H9 (cell line): Measurements from ENCODE around the gene LENG9. TPM values are rescaled to one million over a fixed set of nuclear protein-coding genes. Genes with fewer than 3 reads are reported as not detected.

Source experiments
- DNase-seq: peaks from one replicate; pipeline ENCODE4 v3.0.0-alpha.2; 2017
- H2AFZ ChIP-seq: one replicate; pipeline ENCODE4 v1.6.1; 2013; ENCODE audit warnings: mild to moderate bottlenecking, low read length, control low read depth, moderate library complexity
- H2AK5ac ChIP-seq: 2 replicates; pipeline ENCODE4 v1.6.1; 2013; ENCODE audit warnings: low read length, control low read depth, mixed read lengths; ENCODE audit not compliant: insufficient read length
- H2BK120ac ChIP-seq: one replicate; pipeline ENCODE4 v1.6.1; 2013; ENCODE audit warnings: low read depth, mild to moderate bottlenecking, low read length, control low read depth, inconsistent platforms; ENCODE audit not compliant: poor library complexity, severe bottlenecking
- H2BK12ac ChIP-seq: 2 replicates; pipeline ENCODE4 v1.6.1; 2013; ENCODE audit warnings: low read length, control low read depth, mixed read lengths, low read depth; ENCODE audit not compliant: insufficient read length
- H2BK15ac ChIP-seq: 2 replicates; pipeline ENCODE4 v1.6.1; 2013; ENCODE audit warnings: low read depth, low read length, control low read depth
- H2BK20ac ChIP-seq: one replicate; pipeline ENCODE4 v1.6.1; 2013; ENCODE audit warnings: low read depth, mild to moderate bottlenecking, low read length, control low read depth, inconsistent platforms; ENCODE audit not compliant: poor library complexity, severe bottlenecking
- H2BK5ac ChIP-seq: 2 replicates; pipeline ENCODE4 v1.6.1; 2013; ENCODE audit warnings: low read length, control low read depth, mixed read lengths; ENCODE audit not compliant: insufficient read length
- H3K14ac ChIP-seq: 2 replicates; pipeline ENCODE4 v1.6.1; 2013; ENCODE audit warnings: low read length, control low read depth; ENCODE audit not compliant: insufficient read depth
- H3K18ac ChIP-seq: 2 replicates; pipeline ENCODE4 v1.6.1; 2013; ENCODE audit warnings: low read depth, mild to moderate bottlenecking, mixed read lengths, low read length, control low read depth; ENCODE audit not compliant: insufficient read length
- H3K23ac ChIP-seq: 2 replicates; pipeline ENCODE4 v1.6.1; 2013; ENCODE audit warnings: low read length, control low read depth, mixed read lengths, low read depth; ENCODE audit not compliant: insufficient read length
- H3K23me2 ChIP-seq: 2 replicates; pipeline ENCODE4 v1.6.1; 2013; ENCODE audit warnings: low read depth, mild to moderate bottlenecking, mixed read lengths, low read length, control low read depth; ENCODE audit not compliant: insufficient read length, poor library complexity, severe bottlenecking
- H3K27ac ChIP-seq: 2 replicates; pipeline ENCODE4 v1.5.1; 2013; ENCODE audit warnings: low read length, control low read depth, mixed read lengths, low read depth; ENCODE audit not compliant: insufficient read length
- H3K27me3 ChIP-seq: 2 replicates; pipeline ENCODE4 v1.6.1; 2013; ENCODE audit warnings: low read length, control low read depth, inconsistent platforms; ENCODE audit not compliant: insufficient read depth
- H3K4ac ChIP-seq: 2 replicates; pipeline ENCODE4 v1.6.1; 2013; ENCODE audit warnings: low read depth, mild to moderate bottlenecking, control low read depth, inconsistent platforms, low read length, moderate library complexity
- H3K4me1 ChIP-seq: 2 replicates; pipeline ENCODE4 v1.6.1; 2013; ENCODE audit warnings: low read length, control low read depth, inconsistent platforms; ENCODE audit not compliant: insufficient read depth
- H3K4me2 ChIP-seq: 2 replicates; pipeline ENCODE4 v1.6.1; 2013; ENCODE audit warnings: low read length, control low read depth, mixed read lengths; ENCODE audit not compliant: insufficient read length, insufficient read depth
- H3K56ac ChIP-seq: 2 replicates; pipeline ENCODE4 v1.6.1; 2013; ENCODE audit warnings: low read depth, mild to moderate bottlenecking, mixed read lengths, low read length, control low read depth; ENCODE audit not compliant: insufficient read length
- H3K79me1 ChIP-seq: 2 replicates; pipeline ENCODE4 v1.6.1; 2013; ENCODE audit warnings: low read depth, mild to moderate bottlenecking, moderate library complexity, low read length, control low read depth, inconsistent platforms; ENCODE audit not compliant: insufficient read depth, poor library complexity, severe bottlenecking
- H3K79me2 ChIP-seq: 2 replicates; pipeline ENCODE4 v1.6.1; 2013; ENCODE audit warnings: low read length, control low read depth, inconsistent platforms; ENCODE audit not compliant: insufficient read depth
- H3K9ac ChIP-seq: 2 replicates; pipeline ENCODE4 v1.6.1; 2013; ENCODE audit warnings: low read length, control low read depth, mixed read lengths; ENCODE audit not compliant: insufficient read length; ENCODE audit errors: extremely low read depth
- H3K9me3 ChIP-seq: one replicate; pipeline ENCODE4 v1.6.1; 2013; ENCODE audit warnings: low read depth, low read length, inconsistent platforms; ENCODE audit not compliant: control insufficient read depth
- H3T11ph ChIP-seq: one replicate; pipeline ENCODE4 v1.6.1; 2013; ENCODE audit warnings: mild to moderate bottlenecking, low read length, control low read depth, inconsistent platforms
- H4K20me1 ChIP-seq: one replicate; pipeline ENCODE4 v1.6.1; 2013; ENCODE audit not compliant: control insufficient read depth, insufficient read length, insufficient read depth
- H4K5ac ChIP-seq: 2 replicates; pipeline ENCODE4 v1.6.1; 2013; ENCODE audit warnings: low read depth, mild to moderate bottlenecking, mixed read lengths, low read length, control low read depth; ENCODE audit not compliant: insufficient read length
- H4K8ac ChIP-seq: replicated peaks from 2 replicates; pipeline ENCODE4 v1.6.1; 2013; ENCODE audit warnings: low read length, control low read depth, mixed read lengths, low read depth; ENCODE audit not compliant: insufficient read length
- H4K91ac ChIP-seq: 2 replicates; pipeline ENCODE4 v1.6.1; 2013; ENCODE audit warnings: low read depth, mild to moderate bottlenecking, moderate library complexity, mixed read lengths, low read length, control low read depth; ENCODE audit not compliant: insufficient read length
- H3K27ac Mint-ChIP-seq, 3 experiments: 2 replicates in 2 of 3; 3 replicates in 1 of 3; pipeline ENCODE4 v1.8.0; 2020 to 2021; ENCODE audit warnings: mixed read lengths in 3 of 3, mild to moderate bottlenecking in 1 of 3, moderate library complexity in 1 of 3
- H3K27me3 Mint-ChIP-seq: 2 replicates; pipeline ENCODE4 v1.8.0; 2021; ENCODE audit warnings: low read depth, mild to moderate bottlenecking, moderate library complexity, mixed read lengths
- H3K36me3 Mint-ChIP-seq, 3 experiments: 2 replicates in 2 of 3; 3 replicates in 1 of 3; pipeline ENCODE4 v1.8.0; 2020 to 2021; ENCODE audit warnings: low read depth in 3 of 3, mixed read lengths in 3 of 3; ENCODE audit not compliant: insufficient read depth in 1 of 3
- H3K4me1 Mint-ChIP-seq, 2 experiments: 2 replicates each; pipeline ENCODE4 v1.8.0; 2020; ENCODE audit warnings: mixed read lengths in 2 of 2
- H3K4me3 Mint-ChIP-seq, 2 experiments: 2 replicates in 1 of 2; 3 replicates in 1 of 2; pipeline ENCODE4 v1.8.0; 2020 to 2021; ENCODE audit warnings: mild to moderate bottlenecking in 2 of 2, mixed read lengths in 2 of 2, moderate library complexity in 1 of 2
- H3K9me3 Mint-ChIP-seq, 2 experiments: 2 replicates in 1 of 2; 3 replicates in 1 of 2; pipeline ENCODE4 v1.8.0; 2020; ENCODE audit warnings: mild to moderate bottlenecking in 2 of 2, mixed read lengths in 2 of 2, moderate library complexity in 1 of 2
- WGBS: extraction: QIAGEN DNeasy Blood & Tissue Kit; methylation state at CpG from one replicate; pipeline ENCODE4 v1.1.7; 2013; ENCODE audit warnings: missing lambda C conversion rate, low lambda C conversion rate, mixed read lengths; ENCODE audit not compliant: insufficient read length; ENCODE audit errors: extremely low coverage; 5-methylcytosine and 5-hydroxymethylcytosine counted together
- total RNA-seq: library from RNA; stranded (reverse); gene quantifications from 2 replicates; pipeline ENCODE4 v1.2.1, GENCODE V29; 2021
- TF ChIP-seq, protein P1 (sequence below): fragments of 200-600 bp; sonication (generic); conservative IDR thresholded peaks from 3 replicates; pipeline ENCODE4 v1.8.0; 2021; ENCODE audit warnings: antibody characterized with exemption, mild to moderate bottlenecking

LENG9 gene
- total RNA-seq, 1 experiment from 2014 or later = 3.8 TPM

DNA sequence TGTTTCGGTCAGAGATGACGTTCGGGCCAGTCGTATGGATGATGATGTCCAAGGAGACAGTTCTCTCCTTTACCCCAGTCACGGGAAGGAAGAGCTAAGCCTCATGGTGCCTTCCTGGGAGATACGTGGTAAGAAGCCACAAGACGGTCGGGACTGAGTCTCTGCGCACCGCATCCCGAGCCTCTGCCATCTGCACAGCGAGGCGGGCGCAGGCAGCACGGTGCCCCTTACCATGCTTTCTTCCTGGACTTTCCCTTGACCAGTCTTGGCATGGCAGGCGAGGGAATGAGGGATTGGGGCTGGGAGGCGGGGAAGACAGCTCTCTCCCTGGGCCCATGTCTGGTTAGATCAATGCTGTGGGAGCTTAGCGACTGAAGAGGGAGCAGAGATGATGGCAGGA lies 29.0 kb upstream of the LENG9 start:
- WGBS = no CpG with 5 or more reads among the region's 18 CpGs
- Histone ChIP-seq H3K23ac (no peak overlapping the region), H3K4ac (no peak overlapping the region), H3K18ac (no peak overlapping the region), H3K27me3 (no peaks in the 10 kb centered on the region), H3T11ph (no peak overlapping the region), H2BK20ac (no peak overlapping the region), H3K23me2 (no peaks in the 10 kb centered on the region), H3K79me2 (no peaks in the 10 kb centered on the region), H3K4me2 (no peak overlapping the region), H3K9me3 (peaks cover 42% of the 10 kb centered on the region), H2BK120ac (no peak overlapping the region), H4K5ac (no peak overlapping the region), H2AFZ (no peak overlapping the region), H2BK12ac (no peak overlapping the region), H3K27ac (no peak overlapping the region), H3K14ac (no peak overlapping the region), H4K8ac (no peak overlapping the region), H3K56ac (no peak overlapping the region), H2BK5ac (no peak overlapping the region), H4K91ac (no peak overlapping the region), H2AK5ac (no peak overlapping the region), H3K4me1 (no peaks in the 10 kb centered on the region), H4K20me1 (no peaks in the 10 kb centered on the region), H3K79me1 (no peaks in the 10 kb centered on the region), H2BK15ac (no peak overlapping the region), H3K9ac (no peak overlapping the region)
- Mint-ChIP-seq H3K27me3 (peaks cover 4% of the 10 kb centered on the region; the same call in 1 of the 2 replicates), H3K4me3 (no peak overlapping the region), H3K36me3 (peaks cover 8 to 9% (median 8%) of the 10 kb centered on the region in 3 experiments; a peak in 6 of 7 replicates), H3K27ac (no peak overlapping the region), H3K4me1 (no peaks in the 10 kb centered on the region), H3K9me3 (peaks cover 75 to 96% of the 10 kb centered on the region in 2 experiments)
- DNase-seq = no peak
- TF ChIP-seq, protein P1, sequence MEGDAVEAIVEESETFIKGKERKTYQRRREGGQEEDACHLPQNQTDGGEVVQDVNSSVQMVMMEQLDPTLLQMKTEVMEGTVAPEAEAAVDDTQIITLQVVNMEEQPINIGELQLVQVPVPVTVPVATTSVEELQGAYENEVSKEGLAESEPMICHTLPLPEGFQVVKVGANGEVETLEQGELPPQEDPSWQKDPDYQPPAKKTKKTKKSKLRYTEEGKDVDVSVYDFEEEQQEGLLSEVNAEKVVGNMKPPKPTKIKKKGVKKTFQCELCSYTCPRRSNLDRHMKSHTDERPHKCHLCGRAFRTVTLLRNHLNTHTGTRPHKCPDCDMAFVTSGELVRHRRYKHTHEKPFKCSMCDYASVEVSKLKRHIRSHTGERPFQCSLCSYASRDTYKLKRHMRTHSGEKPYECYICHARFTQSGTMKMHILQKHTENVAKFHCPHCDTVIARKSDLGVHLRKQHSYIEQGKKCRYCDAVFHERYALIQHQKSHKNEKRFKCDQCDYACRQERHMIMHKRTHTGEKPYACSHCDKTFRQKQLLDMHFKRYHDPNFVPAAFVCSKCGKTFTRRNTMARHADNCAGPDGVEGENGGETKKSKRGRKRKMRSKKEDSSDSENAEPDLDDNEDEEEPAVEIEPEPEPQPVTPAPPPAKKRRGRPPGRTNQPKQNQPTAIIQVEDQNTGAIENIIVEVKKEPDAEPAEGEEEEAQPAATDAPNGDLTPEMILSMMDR = no peak
